OCI-LY3 (cell line): ENCODE results near the gene ALKBH5.

Source experiments
- H2AFZ ChIP-seq: fragments of 200-600, 300-600 bp; shearing (Covaris generic); 2 replicates; pipeline ENCODE4 v1.6.0; 2014; ENCODE audit warnings: antibody characterized with exemption, low read depth, low read length
- H3K27ac ChIP-seq: fragments of 200-600, 300-600 bp; sonication (generic); 2 replicates; pipeline ENCODE4 v1.5.1; 2014; ENCODE audit warnings: mild to moderate bottlenecking, low read length, moderate library complexity, mixed read lengths
- H3K27me3 ChIP-seq: fragments of 200-600, 300-600 bp; sonication (generic); 2 replicates; pipeline ENCODE4 v1.6.1; 2014; ENCODE audit warnings: low read depth, low read length, mixed read lengths
- H3K36me3 ChIP-seq: fragments of 200-600, 300-600 bp; sonication (generic); replicated peaks from 2 replicates; pipeline ENCODE3; 2014; ENCODE audit warnings: low read depth, low read length, mixed read lengths
- H3K4me1 ChIP-seq: fragments of 300-600, 200-600 bp; sonication (generic); 2 replicates; pipeline ENCODE4 v1.6.1; 2014; ENCODE audit warnings: low read length, mixed read lengths
- H3K4me2 ChIP-seq: fragments of 200-600, 300-600 bp; sonication (generic); 2 replicates; pipeline ENCODE4 v1.6.1; 2014; ENCODE audit warnings: low read length, mixed read lengths
- H3K4me3 ChIP-seq: fragments of 300-600, 200-600 bp; sonication (generic); 2 replicates; pipeline ENCODE4 v1.5.1; 2014; ENCODE audit warnings: antibody characterized with exemption, mild to moderate bottlenecking, low read length, moderate library complexity
- H3K79me2 ChIP-seq: fragments of 300-600, 200-600 bp; shearing (Covaris generic); 2 replicates; pipeline ENCODE4 v1.6.1; 2014; ENCODE audit warnings: mild to moderate bottlenecking, low read length, mixed read lengths
- H3K9ac ChIP-seq: fragments of 300-600, 200-600 bp; shearing (Covaris generic); 2 replicates; pipeline ENCODE4 v1.6.0; 2014; ENCODE audit warnings: mild to moderate bottlenecking, low read length, moderate library complexity
- H3K9me3 ChIP-seq: fragments of 200-600, 300-600 bp; shearing (Covaris generic); 2 replicates; pipeline ENCODE4 v1.6.1; 2014; ENCODE audit warnings: low read length, mixed read lengths; ENCODE audit not compliant: insufficient read depth
- H4K20me1 ChIP-seq: fragments of 200-600, 300-600 bp; sonication (generic); 2 replicates; pipeline ENCODE4 v1.6.1; 2016; ENCODE audit warnings: low read length, mixed read lengths; ENCODE audit not compliant: insufficient read depth
- EZH2phosphoT487 ChIP-seq: fragments of 200-600 bp; shearing (Covaris generic); IDR thresholded peaks from 2 replicates; pipeline ENCODE4 v1.6.1; 2018; ENCODE audit warnings: antibody characterized with exemption, mixed run types, low read depth
- TF ChIP-seq, protein P1 (sequence below): fragments of 200-600, 300-600 bp; sonication (generic); IDR thresholded peaks from 2 replicates; pipeline ENCODE4 v1.5.1; 2014; ENCODE audit warnings: antibody characterized with exemption, low read length, low read depth

ALKBH5 gene

DNA sequence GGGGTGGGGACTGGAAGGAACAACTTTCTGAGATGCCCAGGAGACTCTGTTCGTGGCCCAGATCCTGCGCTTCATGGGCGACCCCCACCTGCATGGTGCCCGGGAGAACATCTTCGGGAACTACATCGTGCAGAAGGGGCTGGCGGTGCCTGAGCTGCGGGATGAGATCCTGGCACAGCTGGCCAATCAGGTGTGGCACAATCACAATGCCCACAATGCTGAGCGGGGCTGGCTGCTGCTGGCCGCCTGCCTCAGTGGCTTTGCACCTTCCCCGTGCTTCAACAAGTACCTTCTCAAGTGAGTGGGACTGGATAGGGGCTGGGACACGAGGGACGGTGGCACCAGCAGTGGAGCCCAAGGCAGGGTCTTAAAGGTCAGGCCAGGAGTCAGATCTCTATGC lies 37.8 kb upstream of the ALKBH5 start:
- TF ChIP-seq, protein P1, sequence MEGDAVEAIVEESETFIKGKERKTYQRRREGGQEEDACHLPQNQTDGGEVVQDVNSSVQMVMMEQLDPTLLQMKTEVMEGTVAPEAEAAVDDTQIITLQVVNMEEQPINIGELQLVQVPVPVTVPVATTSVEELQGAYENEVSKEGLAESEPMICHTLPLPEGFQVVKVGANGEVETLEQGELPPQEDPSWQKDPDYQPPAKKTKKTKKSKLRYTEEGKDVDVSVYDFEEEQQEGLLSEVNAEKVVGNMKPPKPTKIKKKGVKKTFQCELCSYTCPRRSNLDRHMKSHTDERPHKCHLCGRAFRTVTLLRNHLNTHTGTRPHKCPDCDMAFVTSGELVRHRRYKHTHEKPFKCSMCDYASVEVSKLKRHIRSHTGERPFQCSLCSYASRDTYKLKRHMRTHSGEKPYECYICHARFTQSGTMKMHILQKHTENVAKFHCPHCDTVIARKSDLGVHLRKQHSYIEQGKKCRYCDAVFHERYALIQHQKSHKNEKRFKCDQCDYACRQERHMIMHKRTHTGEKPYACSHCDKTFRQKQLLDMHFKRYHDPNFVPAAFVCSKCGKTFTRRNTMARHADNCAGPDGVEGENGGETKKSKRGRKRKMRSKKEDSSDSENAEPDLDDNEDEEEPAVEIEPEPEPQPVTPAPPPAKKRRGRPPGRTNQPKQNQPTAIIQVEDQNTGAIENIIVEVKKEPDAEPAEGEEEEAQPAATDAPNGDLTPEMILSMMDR = no peak
- TF ChIP-seq EZH2phosphoT487 = no peak
- H3K79me2 ChIP-seq = no peaks in the 10 kb centered on the region
- H3K27ac ChIP-seq = no peak overlapping the region
- H3K4me1 ChIP-seq = no peaks in the 10 kb centered on the region
- H3K9ac ChIP-seq = no peak overlapping the region
- H2AFZ ChIP-seq = no peak overlapping the region
- no peak overlapping the region for H3K4me2 ChIP-seq
- no peak overlapping the region for H3K4me3 ChIP-seq
- H3K36me3 ChIP-seq = no peaks in the 10 kb centered on the region
- H3K9me3 ChIP-seq = no peaks in the 10 kb centered on the region
- no peaks in the 10 kb centered on the region for H3K27me3 ChIP-seq
- no peaks in the 10 kb centered on the region for H4K20me1 ChIP-seq

DNA sequence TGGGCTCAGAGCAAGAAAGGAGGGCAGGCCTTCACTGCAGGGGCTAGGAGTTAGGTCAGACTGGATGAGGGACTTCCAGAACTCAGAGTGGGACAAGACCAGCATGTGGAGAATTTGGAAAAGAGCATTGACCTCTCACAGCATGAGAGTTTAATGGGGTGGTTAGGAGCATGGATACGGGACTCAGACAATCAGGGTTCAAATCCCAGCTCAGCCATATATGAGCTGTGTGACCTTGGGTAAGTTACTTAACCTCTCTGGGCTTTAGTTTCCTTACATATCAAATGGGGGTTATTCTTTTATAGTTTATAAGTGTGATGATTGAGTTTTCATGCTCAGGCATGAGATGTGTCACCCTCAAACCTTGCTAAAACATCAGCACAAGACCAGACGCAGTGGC lies 37.4 kb upstream of the ALKBH5 start:
- Histone ChIP-seq H3K27me3 (no peaks in the 10 kb centered on the region), H3K27ac (no peak overlapping the region), H3K4me1 (no peaks in the 10 kb centered on the region), H3K9ac (no peak overlapping the region), H3K4me2 (no peak overlapping the region), H4K20me1 (no peaks in the 10 kb centered on the region), H3K79me2 (no peaks in the 10 kb centered on the region), H3K36me3 (no peaks in the 10 kb centered on the region), H3K4me3 (no peak overlapping the region), H3K9me3 (no peaks in the 10 kb centered on the region), H2AFZ (no peak overlapping the region)
- no peak for TF ChIP-seq EZH2phosphoT487

DNA sequence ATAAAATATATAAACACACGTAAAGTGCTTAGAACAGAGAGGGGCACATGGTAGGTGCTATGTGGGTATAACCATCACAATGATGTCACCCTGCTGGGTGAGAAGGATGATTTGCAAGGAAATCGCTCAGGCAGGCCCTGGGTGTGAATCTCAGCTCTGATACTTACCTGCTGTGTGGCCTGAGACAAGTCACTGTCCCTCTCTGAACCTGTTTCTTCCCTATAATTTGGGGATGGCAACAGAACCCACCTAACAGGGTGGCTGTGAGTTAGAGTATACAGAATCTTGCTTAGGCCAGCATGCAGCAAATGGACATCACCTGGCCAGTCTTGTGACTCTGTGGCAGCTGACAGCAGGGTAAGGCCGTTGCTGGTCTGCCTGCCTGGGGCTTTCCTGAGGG lies 36.6 kb upstream of the ALKBH5 start:
- Histone ChIP-seq H3K36me3 (no peaks in the 10 kb centered on the region), H3K27me3 (no peaks in the 10 kb centered on the region), H3K27ac (no peak overlapping the region), H3K9me3 (no peaks in the 10 kb centered on the region), H3K4me3 (no peak overlapping the region), H3K4me1 (no peaks in the 10 kb centered on the region), H4K20me1 (no peaks in the 10 kb centered on the region), H2AFZ (no peak overlapping the region), H3K4me2 (no peak overlapping the region), H3K9ac (no peak overlapping the region), H3K79me2 (no peaks in the 10 kb centered on the region)
- TF ChIP-seq, protein P1 = no peak
- no peak for TF ChIP-seq EZH2phosphoT487

DNA sequence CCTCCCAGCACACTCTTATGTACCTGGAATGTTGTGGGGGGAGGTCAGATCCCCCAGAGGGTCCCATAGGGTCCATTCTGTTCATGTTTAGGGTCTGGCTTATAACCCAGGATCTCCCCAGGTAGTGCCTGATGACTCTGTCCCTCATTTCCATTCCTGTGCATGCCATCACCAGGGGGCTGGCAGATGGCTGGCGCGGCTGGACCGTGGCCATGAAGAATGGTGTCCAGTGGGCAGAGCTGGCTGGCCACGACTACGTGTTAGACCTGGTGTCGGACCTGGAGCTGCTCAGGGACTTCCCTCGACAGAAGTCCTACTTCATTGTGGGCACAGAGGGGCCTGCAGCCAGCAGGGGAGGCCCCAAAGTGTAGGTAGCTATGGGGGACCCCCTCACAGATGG lies 35.0 kb upstream of the ALKBH5 start:
- H3K27me3 ChIP-seq = no peaks in the 10 kb centered on the region

More for the DNA sequence above, 35.0 kb upstream of the ALKBH5 start:
- no peak overlapping the region for H3K4me3 ChIP-seq
- H3K79me2 ChIP-seq = no peaks in the 10 kb centered on the region
- no peaks in the 10 kb centered on the region for H4K20me1 ChIP-seq
- no peak overlapping the region for H3K4me2 ChIP-seq
- H3K9ac ChIP-seq = no peak overlapping the region
- H3K36me3 ChIP-seq = no peaks in the 10 kb centered on the region
- no peaks in the 10 kb centered on the region for H3K9me3 ChIP-seq
- H2AFZ ChIP-seq = no peak overlapping the region
- H3K27ac ChIP-seq = no peak overlapping the region
- no peaks in the 10 kb centered on the region for H3K4me1 ChIP-seq
- TF ChIP-seq, protein P1 = no peak
- TF ChIP-seq EZH2phosphoT487 = no peak
